Esophagus muscularis mucosa (tissue), 4 donors: ENCODE data around the gene INTS3. TPM values are rescaled to one million over a fixed set of nuclear protein-coding genes. Genes with fewer than 3 reads are reported as not detected.

Source experiments
- DNase-seq: peaks from one replicate; pipeline ENCODE4 v3.0.0-alpha.2; 2017; ENCODE audit errors: extremely low spot score
- H3K27ac ChIP-seq, 4 donors: fragments of 200-600 bp; sonication (generic); replicated peaks in 1 of 4; 1 replicate in 3 of 4; 2 replicates in 1 of 4; pipeline ENCODE4 v1.5.1; 2016 to 2019; ENCODE audit warnings: mild to moderate bottlenecking in 1 of 4
- H3K27me3 ChIP-seq, 4 donors: fragments of 200-600 bp; sonication (generic); one replicate each; pipeline versions ENCODE4 v1.5.1 to v1.6.0; 2016 to 2019
- H3K36me3 ChIP-seq, 4 donors: fragments of 200-600 bp; sonication (generic); one replicate each; pipeline ENCODE4 v1.5.1; 2016 to 2019
- H3K4me1 ChIP-seq, 4 donors: fragments of 200-600 bp; sonication (generic); one replicate each; pipeline ENCODE4 v1.5.1; 2016 to 2019
- H3K4me3 ChIP-seq, 4 donors: fragments of 200-600 bp; sonication (generic); 1 replicate in 2 of 4; 2 replicates in 2 of 4; pipeline ENCODE4 v1.5.1; 2016 to 2019; ENCODE audit warnings: mild to moderate bottlenecking in 4 of 4, moderate library complexity in 1 of 4
- H3K9me3 ChIP-seq, 4 donors: fragments of 200-600 bp; sonication (generic); 1 replicate in 3 of 4; 2 replicates in 1 of 4; pipeline ENCODE4 v1.5.1; 2016 to 2019
- EP300 ChIP-seq: sonication (generic); formaldehyde crosslinking; IDR thresholded peaks from one replicate; pipeline ENCODE4 v1.6.1; 2017; ENCODE audit warnings: antibody characterized with exemption
- POLR2A ChIP-seq: fragments of 450-650 bp; IDR thresholded peaks from one replicate; pipeline ENCODE4 v1.6.1; 2017; ENCODE audit warnings: antibody characterized with exemption, moderate library complexity, mild to moderate bottlenecking, low read depth
- POLR2AphosphoS5 ChIP-seq, 2 donors: sonication (generic); formaldehyde crosslinking; IDR thresholded peaks; one replicate each; pipeline ENCODE4 v1.6.1; 2017; ENCODE audit warnings: antibody characterized with exemption in 2 of 2
- WGBS: methylation state at CpG from one replicate; pipeline ENCODE4 v1.1.5; 2018; 5-methylcytosine and 5-hydroxymethylcytosine counted together
- intact Hi-C: fragments of 100-400 bp; cut with DNase I; formaldehyde crosslinking; loops from one replicate; pipeline ENCODE4 v1.15.1; 2023
- total RNA-seq, 4 donors: library from RNA; depleted of rRNA; stranded (reverse); fragments of >200 nt; gene quantifications; one replicate each; pipeline versions ENCODE4 v1.1.0 to v1.2.1, GENCODE V29; 2016
- TF ChIP-seq, protein P1 (sequence below), 3 experiments: fragments of 200-600 bp in 2 of 3; fragments of 450-650 bp in 1 of 3; sonication (generic) in 2 of 3; IDR thresholded peaks; one replicate each; pipeline ENCODE4 v1.5.1; 2017 to 2019; ENCODE audit warnings: antibody characterized with exemption in 3 of 3, mild to moderate bottlenecking in 2 of 3, moderate library complexity in 1 of 3

Gene INTS3
- total RNA-seq, 4 donors from 2014 or later: 32.3 to 45.5 (median 38.9) TPM

DNA sequence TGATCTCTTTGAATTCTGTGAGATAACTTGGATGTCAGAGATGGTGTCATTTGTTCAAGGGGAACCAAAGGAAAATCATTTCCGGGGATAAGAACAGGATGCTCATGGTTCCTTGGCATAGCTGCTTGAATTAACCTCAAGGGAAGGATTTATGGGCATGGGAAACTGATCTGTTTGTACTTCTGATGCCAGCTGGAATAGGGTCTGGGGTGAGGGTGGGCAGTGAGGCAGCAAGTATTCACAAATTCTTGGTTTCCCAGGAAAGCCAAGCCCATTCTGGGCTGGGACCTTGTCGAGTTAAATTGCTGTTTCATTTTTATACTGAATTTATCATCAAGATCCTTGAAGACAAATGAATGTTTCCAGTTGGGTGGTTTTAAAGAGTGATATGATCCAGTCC lies 14.1 kb downstream of the INTS3 start:
- Histone ChIP-seq H3K27me3 (no peaks in the 10 kb centered on the region), H3K27ac (no peak overlapping the region), H3K4me3 (no peak overlapping the region), H3K9me3 (no peaks in the 10 kb centered on the region), H3K36me3 (peaks cover 32 to 83% (median 71%) of the 10 kb centered on the region in 4 donors), H3K4me1 (peaks cover 0 to 28% (median 14%) of the 10 kb centered on the region in 4 donors)
- DNase-seq: no peak
- TF ChIP-seq POLR2A (no peak), EP300 (no peak), POLR2AphosphoS5 (IDR thresholded peaks at IDR 0.05) (no peak)
- TF ChIP-seq, protein P1, sequence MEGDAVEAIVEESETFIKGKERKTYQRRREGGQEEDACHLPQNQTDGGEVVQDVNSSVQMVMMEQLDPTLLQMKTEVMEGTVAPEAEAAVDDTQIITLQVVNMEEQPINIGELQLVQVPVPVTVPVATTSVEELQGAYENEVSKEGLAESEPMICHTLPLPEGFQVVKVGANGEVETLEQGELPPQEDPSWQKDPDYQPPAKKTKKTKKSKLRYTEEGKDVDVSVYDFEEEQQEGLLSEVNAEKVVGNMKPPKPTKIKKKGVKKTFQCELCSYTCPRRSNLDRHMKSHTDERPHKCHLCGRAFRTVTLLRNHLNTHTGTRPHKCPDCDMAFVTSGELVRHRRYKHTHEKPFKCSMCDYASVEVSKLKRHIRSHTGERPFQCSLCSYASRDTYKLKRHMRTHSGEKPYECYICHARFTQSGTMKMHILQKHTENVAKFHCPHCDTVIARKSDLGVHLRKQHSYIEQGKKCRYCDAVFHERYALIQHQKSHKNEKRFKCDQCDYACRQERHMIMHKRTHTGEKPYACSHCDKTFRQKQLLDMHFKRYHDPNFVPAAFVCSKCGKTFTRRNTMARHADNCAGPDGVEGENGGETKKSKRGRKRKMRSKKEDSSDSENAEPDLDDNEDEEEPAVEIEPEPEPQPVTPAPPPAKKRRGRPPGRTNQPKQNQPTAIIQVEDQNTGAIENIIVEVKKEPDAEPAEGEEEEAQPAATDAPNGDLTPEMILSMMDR (IDR thresholded peaks at IDR 0.05): no peak
- 49% methylated on average over 2 of the region's 2 CpGs for WGBS
- intact Hi-C loops: no loop called here

DNA sequence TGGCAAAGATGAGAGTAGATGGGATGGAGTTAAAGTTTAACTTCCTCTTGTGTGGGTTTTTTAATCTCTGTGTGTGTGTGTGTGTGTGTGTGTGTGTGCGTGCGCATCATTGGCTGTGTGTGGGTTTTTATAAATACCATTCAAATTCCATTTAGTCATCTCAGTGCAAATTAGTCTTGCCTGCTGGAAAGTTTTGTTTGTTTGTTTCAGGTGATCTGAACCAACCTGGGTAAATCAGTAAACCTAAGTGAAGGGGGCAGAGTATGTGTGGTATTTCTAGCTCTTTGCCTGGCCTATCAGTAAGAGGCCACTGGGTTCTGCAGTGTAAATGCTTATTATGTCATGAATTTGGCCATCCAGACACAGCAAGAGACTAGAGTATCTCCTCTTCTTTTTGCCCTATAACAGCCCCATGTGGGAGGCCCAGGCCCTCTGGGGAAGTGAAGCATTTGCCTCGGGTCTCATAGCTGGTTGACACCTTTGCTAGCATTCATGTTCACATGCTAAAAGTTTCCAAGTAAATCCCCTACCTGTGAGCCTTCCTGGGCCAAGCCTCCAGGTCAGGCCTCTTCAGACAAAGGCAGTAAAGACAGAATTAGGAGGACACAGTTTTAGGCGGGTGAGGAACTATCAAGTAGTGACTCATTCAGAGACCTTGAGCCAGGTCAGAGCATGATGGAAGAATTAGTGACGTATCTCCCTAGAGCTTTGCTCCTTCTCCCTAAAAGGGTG lies 14.7 kb downstream of the INTS3 start:
- TF ChIP-seq, protein P1 (IDR thresholded peaks at IDR 0.05): no peak
- TF ChIP-seq POLR2A (no peak), EP300 (no peak), POLR2AphosphoS5 (IDR thresholded peaks at IDR 0.05) (no peak)
- no peak overlapping the region for H3K4me3 ChIP-seq
- no peak for DNase-seq
- WGBS: 61% methylated on average over 5 of the region's 5 CpGs
- peak overlapping the region in 2 of 4 donors; percentile 32 to 33 for H3K27ac ChIP-seq
- H3K36me3 ChIP-seq: peaks cover 38 to 89% (median 77%) of the 10 kb centered on the region in 4 donors
- H3K9me3 ChIP-seq: no peaks in the 10 kb centered on the region
- intact Hi-C loops: no loop called here
- no peaks in the 10 kb centered on the region for H3K27me3 ChIP-seq
- H3K4me1 ChIP-seq: peaks cover 3 to 30% (median 15%) of the 10 kb centered on the region in 4 donors

DNA sequence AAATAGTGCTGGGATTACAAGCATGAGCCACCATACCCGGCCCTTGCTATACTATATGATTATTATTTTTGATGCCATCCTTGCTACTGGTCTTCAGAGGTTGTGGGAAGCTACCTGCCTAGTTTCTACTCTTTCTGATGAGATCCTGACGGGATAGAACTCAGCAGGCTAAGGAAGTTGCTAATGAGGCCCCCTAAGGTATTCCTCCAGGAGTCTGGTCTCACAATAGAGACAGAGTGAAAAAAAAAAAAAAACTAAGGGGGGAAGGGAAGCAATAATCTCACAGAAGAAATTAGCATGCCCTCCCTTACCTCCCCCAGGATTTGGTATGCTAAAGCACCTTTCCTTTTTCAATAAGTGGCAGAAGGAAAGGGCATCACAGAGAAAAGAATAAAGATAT lies 17.6 kb downstream of the INTS3 start:
- H3K4me1 ChIP-seq: peaks cover 31 to 59% (median 42%) of the 10 kb centered on the region in 4 donors
- no peaks in the 10 kb centered on the region for H3K27me3 ChIP-seq
- H3K36me3 ChIP-seq: peaks cover 40 to 94% (median 76%) of the 10 kb centered on the region in 4 donors
- no peak overlapping the region for H3K4me3 ChIP-seq
- intact Hi-C loops: loop anchor here (5.0 kb wide), 2 partner anchors 173 to 233 kb away; no protein-coding TSS in a partner anchor
- TF ChIP-seq POLR2A (no peak), POLR2AphosphoS5 (IDR thresholded peaks at IDR 0.05) (no peak), EP300 (no peak)
- TF ChIP-seq, protein P1 (IDR thresholded peaks at IDR 0.05): no peak
- H3K27ac ChIP-seq: peak overlapping the region in 1 of 4 donors; percentile 2
- H3K9me3 ChIP-seq: no peaks in the 10 kb centered on the region
- DNase-seq: no peak
- 97% methylated on average over 2 of the region's 2 CpGs for WGBS

DNA sequence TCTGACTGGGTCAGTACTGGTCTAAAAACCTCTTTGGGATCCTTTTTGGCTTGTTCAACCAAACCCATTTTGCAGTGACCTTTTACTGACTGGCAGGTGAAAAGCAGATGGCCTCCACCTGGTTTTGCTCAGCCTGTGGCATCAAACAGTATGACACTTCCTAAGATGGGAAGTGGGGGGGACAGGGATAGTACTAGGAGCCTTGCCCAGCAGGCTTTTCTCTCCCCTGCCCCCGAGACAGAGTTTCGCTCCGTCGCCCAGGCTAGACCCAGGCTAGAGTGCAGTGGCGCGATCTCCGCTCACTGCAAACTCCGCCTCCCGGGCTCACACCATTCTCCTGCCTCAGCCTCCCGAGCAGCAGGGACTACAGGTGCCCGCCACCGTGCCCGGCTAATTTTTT lies 18.3 kb downstream of the INTS3 start:
- intact Hi-C loops: loop anchor here (5.0 kb wide), 2 partner anchors 174 to 234 kb away; no protein-coding TSS in a partner anchor
- Histone ChIP-seq H3K4me3 (no peak overlapping the region), H3K4me1 (peaks cover 39 to 66% (median 47%) of the 10 kb centered on the region in 4 donors), H3K36me3 (peaks cover 33 to 94% (median 72%) of the 10 kb centered on the region in 4 donors), H3K27me3 (no peaks in the 10 kb centered on the region), H3K27ac (peak overlapping the region in 1 of 4 donors; percentile 2), H3K9me3 (no peaks in the 10 kb centered on the region)
- DNase-seq: no peak
- TF ChIP-seq, protein P1 (IDR thresholded peaks at IDR 0.05): no peak
- no peak for TF ChIP-seq EP300
- TF ChIP-seq POLR2AphosphoS5 (IDR thresholded peaks at IDR 0.05): no peak
- no peak for TF ChIP-seq POLR2A
- WGBS: 86% methylated on average over 13 of the region's 13 CpGs
